IPS-18a (cell line): ENCODE results near the gene IL21R.

Experiments used
- H3K27ac ChIP-seq: one replicate; pipeline ENCODE4 v1.5.1; 2013; ENCODE audit warnings: low read length
- H3K27me3 ChIP-seq: one replicate; pipeline ENCODE4 v1.6.1; 2013; ENCODE audit warnings: mild to moderate bottlenecking, low read length; ENCODE audit not compliant: control insufficient read depth, insufficient read depth
- H3K36me3 ChIP-seq: one replicate; pipeline ENCODE4 v1.6.1; 2013; ENCODE audit warnings: low read depth, low read length; ENCODE audit not compliant: control insufficient read depth
- H3K4me1 ChIP-seq: one replicate; pipeline ENCODE4 v1.6.1; 2013; ENCODE audit warnings: low read depth, low read length; ENCODE audit not compliant: control insufficient read depth
- H3K4me3 ChIP-seq: one replicate; pipeline ENCODE4 v1.5.1; 2013; ENCODE audit warnings: low read length
- H3K9ac ChIP-seq: one replicate; pipeline ENCODE4 v1.6.1; 2013; ENCODE audit warnings: mild to moderate bottlenecking, low read length, moderate library complexity
- H3K9me3 ChIP-seq: one replicate; pipeline ENCODE4 v1.6.1; 2013; ENCODE audit warnings: low read depth, low read length; ENCODE audit not compliant: control insufficient read depth

Gene IL21R

DNA sequence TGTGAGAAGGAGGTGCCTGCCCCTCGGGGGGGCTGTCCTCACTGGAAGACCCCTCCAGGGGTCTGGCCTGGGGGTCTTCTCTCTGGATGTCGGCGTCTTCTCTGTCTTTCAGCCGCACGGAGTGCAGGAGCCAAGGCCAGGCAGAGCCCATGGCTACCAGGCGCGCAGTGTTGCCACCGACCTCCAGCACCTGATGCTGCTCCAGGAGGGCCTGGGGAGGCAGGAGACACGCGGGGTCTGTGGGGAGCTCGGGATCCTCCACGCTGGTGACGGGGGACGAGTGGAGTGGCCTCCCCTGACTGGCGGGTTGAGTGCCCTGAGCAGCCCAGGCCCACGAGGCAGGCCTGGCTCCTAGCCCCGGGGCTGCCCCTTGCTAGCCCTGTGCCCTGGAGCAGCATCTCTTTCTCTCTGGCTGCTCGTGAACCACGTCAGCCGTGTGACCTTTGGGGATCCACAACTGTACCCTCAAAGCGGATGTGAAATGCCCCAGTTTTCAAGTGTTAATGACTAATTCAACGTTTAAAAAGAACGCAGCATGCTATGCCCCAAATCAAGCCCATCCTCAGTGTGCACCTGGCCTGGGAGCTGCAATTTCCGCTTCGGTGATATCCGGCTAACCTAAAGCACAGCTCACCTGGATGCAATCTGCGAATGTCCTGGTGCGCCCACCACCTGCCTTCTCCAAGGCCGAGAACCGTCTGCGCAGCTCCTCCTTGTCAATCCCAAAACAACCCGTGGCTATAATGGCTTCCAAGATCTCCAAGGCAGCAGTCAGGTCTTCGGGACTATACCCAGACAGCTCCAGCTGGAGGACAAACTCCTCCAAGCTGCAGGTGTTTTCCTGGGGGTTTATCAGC is 62.9 kb downstream of the IL21R start:
- Histone ChIP-seq H3K9me3 (no peaks in the 10 kb centered on the region), H3K4me1 (no peaks in the 10 kb centered on the region), H3K4me3 (no peak overlapping the region), H3K9ac (no peak overlapping the region), H3K27ac (no peak overlapping the region), H3K36me3 (peaks cover 94% of the 10 kb centered on the region), H3K27me3 (no peaks in the 10 kb centered on the region)

DNA sequence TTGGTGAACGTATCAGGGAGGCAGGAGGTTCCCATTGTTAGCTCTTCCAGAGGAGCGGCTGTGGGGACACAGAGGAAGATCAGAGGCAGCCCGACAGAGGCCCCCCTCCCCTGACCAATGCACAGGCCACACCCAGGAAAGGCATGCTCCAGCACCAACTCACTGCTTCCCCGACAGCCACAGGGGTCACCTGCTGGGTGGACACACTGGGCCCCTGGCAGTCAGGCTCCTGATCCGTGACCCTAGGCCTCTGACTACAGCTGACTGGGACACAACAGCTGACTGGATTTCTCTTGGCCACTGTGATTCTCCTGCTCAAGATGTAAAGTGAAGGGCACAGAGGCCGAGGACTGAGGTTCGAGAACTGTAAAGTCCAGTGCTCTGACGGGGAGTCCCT is 63.5 kb downstream of the IL21R start:
- Histone ChIP-seq H3K9me3 (no peaks in the 10 kb centered on the region), H3K27me3 (no peaks in the 10 kb centered on the region), H3K4me1 (no peaks in the 10 kb centered on the region), H3K9ac (no peak overlapping the region), H3K36me3 (peaks cover 94% of the 10 kb centered on the region), H3K4me3 (no peak overlapping the region), H3K27ac (no peak overlapping the region)

DNA sequence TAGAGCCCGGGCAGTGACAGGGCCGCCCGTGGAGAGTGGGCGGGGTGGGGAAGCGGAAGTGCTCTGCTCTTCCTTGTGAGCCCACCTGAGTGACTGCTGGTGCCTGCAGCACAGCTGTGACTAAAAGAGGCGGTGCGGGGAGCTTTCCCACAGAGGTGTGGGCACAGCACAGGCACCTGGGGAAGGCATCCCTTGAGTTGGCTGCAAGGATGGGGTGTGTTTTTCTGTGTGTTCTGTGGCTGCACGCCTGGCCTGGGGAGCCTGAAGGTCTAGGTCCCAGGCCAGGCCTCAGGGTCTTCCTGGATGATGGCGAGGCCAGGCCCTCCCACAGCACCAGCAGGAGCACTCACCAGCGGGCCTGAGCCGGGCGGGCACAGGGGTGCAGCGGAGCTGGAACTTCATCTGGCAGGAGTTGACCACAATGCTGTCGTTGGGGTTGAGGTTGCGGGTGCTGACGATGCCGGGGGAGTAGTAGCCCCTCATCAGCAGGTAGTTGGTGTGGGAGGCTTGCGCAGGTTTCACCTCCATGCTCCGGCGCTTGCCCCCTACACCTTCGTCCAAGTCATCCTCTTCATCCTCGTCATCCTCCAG is 67.1 kb downstream of the IL21R start:
- no peaks in the 10 kb centered on the region for H3K27me3 ChIP-seq
- peaks cover 97% of the 10 kb centered on the region for H3K36me3 ChIP-seq
- H3K9me3 ChIP-seq, result no peaks in the 10 kb centered on the region

DNA sequence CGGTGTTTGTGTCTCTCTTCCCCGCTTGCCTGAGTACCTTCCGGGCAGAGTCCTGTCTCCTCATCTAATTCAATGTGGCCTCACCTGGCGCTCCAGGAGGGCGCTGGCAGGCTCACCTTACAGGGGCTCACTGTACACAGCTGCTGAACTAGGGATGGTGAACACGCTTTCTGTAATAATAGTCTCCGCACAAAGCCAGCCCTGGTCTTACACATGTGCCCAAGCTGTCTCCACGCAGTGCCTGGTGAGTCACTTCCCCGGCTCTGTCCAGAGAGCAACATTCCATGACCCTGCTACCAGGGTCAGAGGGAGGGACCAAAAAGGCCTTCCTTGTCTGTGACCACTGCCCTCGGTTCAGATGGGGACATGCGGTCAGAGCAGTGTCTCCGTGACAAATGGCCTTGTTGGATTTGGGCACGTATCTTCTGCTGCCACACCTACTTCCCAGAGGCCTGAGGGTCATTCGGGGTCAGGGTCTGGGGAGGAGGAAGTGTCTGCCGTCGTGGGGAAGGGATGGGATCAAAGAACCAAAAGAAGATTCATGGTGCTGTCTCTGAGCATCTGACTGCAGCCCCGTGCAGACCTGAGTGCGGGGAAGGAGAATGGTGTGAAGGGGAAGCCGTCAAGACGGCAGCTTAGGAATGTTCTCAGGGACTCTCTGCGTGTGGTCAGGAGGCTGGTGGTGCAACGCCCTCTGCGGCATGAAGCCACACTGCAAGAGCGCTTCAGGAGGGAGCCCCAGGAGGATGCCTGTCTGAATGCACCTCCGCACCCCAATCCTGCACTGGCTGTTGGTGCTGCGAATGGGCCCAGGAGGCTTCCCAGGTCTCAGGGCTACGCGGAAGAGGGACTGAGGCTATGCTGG is 68.8 kb downstream of the IL21R start:
- Histone ChIP-seq H3K36me3 (peaks cover 97% of the 10 kb centered on the region), H3K27ac (no peak overlapping the region), H3K9me3 (no peaks in the 10 kb centered on the region), H3K4me1 (no peaks in the 10 kb centered on the region), H3K4me3 (no peak overlapping the region), H3K9ac (no peak overlapping the region), H3K27me3 (no peaks in the 10 kb centered on the region)

More for the DNA sequence above, 67.1 kb downstream of the IL21R start:
- Histone ChIP-seq H3K4me3 (no peak overlapping the region), H3K4me1 (no peaks in the 10 kb centered on the region), H3K27ac (no peak overlapping the region), H3K9ac (no peak overlapping the region)

DNA sequence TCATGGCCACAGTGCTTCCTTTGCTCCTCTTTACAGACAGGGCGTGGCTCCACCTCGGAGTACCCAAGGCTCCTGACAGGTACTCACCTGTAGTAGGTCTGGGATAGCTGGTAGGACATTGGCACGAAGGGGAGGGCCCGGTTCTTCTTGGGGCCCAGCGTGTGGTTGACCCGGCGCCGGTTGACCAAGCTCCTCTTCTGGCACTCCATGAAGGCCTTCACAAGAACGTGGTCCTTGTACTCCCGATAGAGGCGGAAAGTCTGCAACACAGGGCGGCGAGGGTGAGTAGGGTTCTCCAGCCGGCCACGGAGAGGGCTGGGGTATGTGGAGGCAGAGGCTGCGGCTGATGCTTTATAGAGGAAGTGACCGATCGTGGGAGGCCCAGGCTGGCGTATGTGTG is 69.7 kb downstream of the IL21R start:
- no peaks in the 10 kb centered on the region for H3K4me1 ChIP-seq
- no peaks in the 10 kb centered on the region for H3K9me3 ChIP-seq
- H3K4me3 ChIP-seq, result no peak overlapping the region
- H3K36me3 ChIP-seq, result peaks cover 97% of the 10 kb centered on the region
- H3K9ac ChIP-seq, result no peak overlapping the region
- H3K27me3 ChIP-seq, result no peaks in the 10 kb centered on the region
- no peak overlapping the region for H3K27ac ChIP-seq

DNA sequence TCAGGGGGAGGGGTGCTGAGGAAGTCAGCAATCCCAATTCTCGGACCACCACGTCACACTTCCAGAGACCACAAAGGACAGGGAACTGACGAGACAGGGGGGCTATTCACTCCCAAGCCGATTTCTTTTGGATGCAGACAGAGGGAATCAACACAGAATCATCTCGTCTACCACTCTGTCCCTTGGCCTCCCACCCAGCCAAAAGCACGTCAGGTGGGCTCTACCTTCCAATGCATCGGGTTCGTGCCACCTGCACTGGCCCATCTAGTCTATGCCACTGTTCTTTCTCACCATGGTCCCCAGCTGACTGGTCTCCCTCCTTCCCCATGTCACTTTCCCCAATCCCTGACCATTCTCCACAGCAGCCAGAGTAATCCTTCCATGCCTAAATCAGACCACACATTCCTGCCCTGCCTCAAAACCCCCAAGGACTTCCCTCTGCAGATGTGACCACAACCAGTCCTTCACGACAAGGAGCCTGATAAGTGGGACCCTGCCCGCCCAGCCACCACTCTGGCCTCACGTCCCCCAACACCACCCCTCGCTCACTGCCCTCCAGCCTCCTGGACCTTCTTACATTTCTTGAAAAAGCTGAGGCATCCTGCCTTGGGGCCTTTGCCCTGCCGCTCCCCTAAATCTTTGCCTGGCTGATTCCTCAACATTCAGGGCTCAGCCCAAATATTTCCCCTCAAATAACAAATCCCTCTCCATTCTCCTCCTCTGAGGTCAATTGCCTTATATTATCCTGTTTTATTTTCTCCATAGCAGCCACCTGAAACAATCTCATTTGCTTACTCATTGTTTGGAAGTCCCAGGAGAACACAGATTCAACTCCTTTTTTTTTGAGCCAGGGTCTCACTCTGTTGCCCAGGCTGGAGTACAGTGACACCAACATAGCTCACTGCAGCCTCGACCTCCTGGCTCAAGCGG is 70.4 kb downstream of the IL21R start:
- Histone ChIP-seq H3K9me3 (no peaks in the 10 kb centered on the region), H3K9ac (no peak overlapping the region), H3K27me3 (no peaks in the 10 kb centered on the region), H3K4me3 (no peak overlapping the region), H3K27ac (no peak overlapping the region), H3K36me3 (peaks cover 97% of the 10 kb centered on the region), H3K4me1 (no peaks in the 10 kb centered on the region)

DNA sequence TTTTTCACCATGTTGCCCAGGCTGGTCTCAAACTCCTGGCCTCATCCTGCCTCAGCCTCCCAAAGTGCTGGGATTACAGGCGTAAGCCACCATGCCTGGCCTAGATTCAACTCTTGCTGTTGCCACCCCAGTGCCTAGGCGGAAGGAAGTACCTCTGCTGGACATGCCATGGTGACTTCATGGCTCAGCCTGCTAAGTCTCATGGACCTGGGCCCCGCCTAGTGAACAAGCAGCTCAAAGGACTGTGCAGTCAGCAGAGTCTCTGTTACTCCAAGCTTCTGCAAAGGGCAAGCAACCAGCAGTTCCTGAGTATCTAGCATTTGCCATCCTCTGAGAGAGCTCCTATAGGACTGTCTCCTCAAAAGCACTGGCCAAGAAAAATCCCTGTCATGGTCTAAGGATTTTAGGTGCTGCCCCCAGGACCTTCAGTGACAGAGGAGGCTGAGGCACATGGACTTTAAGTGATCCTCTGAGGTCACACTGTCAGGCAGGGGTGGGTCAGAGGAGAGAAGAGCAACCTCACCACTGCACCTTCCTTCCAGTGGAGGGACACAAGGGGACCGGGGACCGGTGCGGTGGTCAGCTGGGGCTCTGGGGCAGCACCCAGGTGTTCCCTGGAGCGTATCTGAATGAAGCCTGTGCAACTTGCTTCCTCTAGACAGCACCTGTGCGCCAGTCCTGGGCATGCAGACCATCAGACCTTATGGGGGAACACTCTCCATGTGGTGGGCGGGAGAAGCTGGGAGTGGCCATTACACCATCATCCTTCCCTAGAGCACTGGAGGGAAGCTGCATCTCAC is 71.3 kb downstream of the IL21R start:
- H3K9me3 ChIP-seq, result no peaks in the 10 kb centered on the region
- H3K27me3 ChIP-seq, result no peaks in the 10 kb centered on the region
- peaks cover 97% of the 10 kb centered on the region for H3K36me3 ChIP-seq
- no peaks in the 10 kb centered on the region for H3K4me1 ChIP-seq
- no peak overlapping the region for H3K9ac ChIP-seq
- H3K27ac ChIP-seq, result no peak overlapping the region
- H3K4me3 ChIP-seq, result no peak overlapping the region

DNA sequence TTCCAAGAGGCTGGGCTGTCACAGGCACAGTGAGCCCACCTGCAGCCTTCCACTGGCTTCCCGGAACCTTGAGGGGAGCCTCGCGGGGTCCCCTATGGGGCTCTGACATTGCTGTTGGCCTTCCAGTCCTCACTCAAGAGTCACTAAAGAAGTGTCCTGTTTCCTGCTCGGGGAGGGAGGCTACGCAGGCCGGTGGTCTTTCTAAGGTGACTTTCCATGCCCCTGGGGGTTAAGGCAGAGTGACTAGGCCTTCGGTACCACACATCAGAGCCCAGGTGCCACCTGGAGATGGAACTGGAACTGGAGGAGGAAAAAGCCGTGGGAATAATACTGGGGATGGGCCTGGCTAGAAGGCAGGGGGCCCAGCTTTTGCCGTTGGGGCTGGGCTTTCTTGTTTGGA is 72.1 kb downstream of the IL21R start:
- Histone ChIP-seq H3K9ac (no peak overlapping the region), H3K27ac (no peak overlapping the region), H3K36me3 (peaks cover 94% of the 10 kb centered on the region), H3K4me3 (no peak overlapping the region), H3K4me1 (no peaks in the 10 kb centered on the region), H3K27me3 (no peaks in the 10 kb centered on the region), H3K9me3 (no peaks in the 10 kb centered on the region)

DNA sequence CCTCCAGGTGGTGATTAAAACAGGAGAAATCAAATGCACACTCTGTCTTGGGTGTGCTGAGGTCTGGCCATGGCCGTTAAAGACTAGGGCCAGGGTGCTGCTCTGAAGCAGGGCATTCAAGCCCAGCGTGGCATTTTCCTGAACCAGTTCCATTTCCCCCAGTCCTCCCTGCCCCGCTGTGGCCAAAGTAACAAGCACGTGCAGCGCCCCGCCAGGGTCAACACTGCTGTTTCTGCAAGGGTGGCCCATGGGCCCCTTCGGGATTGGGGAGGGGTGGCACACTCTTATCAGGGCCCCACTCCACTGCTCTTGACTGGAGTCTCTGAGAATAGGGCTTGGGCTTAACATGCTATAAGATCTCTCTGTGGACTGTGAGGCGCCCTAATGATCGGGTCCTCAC is 72.9 kb downstream of the IL21R start:
- Histone ChIP-seq H3K9ac (no peak overlapping the region), H3K27ac (no peak overlapping the region), H3K36me3 (peaks cover 91% of the 10 kb centered on the region), H3K4me3 (no peak overlapping the region), H3K9me3 (no peaks in the 10 kb centered on the region), H3K27me3 (no peaks in the 10 kb centered on the region), H3K4me1 (no peaks in the 10 kb centered on the region)

DNA sequence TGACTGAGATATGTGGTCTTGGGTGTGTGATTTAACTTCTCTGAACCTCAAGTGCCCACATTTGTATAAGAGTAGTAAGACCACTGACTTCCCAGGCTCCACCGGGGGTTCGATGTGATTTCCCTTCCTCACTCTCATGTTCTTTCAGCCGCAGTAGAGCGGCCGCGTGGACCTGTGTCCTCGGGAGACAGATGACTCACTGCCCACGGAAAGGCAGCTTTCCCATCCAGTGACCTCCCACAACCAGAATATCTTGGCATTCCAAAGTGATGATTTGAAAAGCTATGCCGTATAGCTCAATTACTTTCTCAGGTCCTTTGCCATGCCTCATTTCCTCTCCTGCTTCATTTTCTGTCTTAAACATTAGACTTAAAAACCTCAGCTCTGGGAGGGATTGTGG is 73.6 kb downstream of the IL21R start:
- Histone ChIP-seq H3K4me3 (no peak overlapping the region), H3K4me1 (no peaks in the 10 kb centered on the region), H3K36me3 (peaks cover 90% of the 10 kb centered on the region), H3K27ac (no peak overlapping the region), H3K9ac (no peak overlapping the region), H3K27me3 (no peaks in the 10 kb centered on the region), H3K9me3 (no peaks in the 10 kb centered on the region)
